ENCODE measurements around the gene VRK1. TPM values are rescaled to one million over a fixed set of nuclear protein-coding genes. Genes with fewer than 3 reads are reported as not detected.

The VRK1 gene
- total RNA-seq, 1 experiment from 2014 or later: 39.1 TPM

DNA sequence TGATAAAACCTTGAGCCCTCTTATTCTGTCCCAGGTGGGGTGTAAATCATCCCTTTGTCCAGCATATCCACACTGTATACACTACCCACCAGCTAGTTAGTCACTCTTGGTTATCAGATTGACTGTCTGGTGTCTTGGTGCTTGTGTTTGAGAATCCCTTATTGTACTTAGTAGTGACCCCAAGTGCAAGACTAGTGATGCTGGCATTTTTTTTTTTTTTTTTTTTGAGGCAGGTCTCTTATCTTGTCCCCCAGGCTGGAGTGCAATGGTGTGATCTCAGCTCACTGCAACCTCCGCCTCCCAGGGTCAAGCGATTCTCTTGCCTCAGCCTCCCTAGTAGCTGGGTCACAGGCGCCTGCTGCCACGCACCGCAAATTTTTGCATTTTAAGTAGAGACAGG, 5.8 kb downstream of the VRK1 start:
- CTCF ChIA-PET: no interaction called here
- peaks cover 3% of the 10 kb centered on the region; the same call in 1 of the 2 replicates for H3K36me3 ChIP-seq (ENCODE audit: low read depth, low read length)
- H3K4me3 ChIP-seq (ENCODE audit: low read length): no peak overlapping the region
- peaks cover 100% of the 10 kb centered on the region for H3K79me2 ChIP-seq (ENCODE audit: low read length)
- H3K4me1 ChIP-seq (ENCODE audit: insufficient read depth, low read length): peaks cover 34% of the 10 kb centered on the region
- DNase-seq (no peak), ATAC-seq (no peak)
- H4K20me1 ChIP-seq (ENCODE audit: low read length): peaks cover 38% of the 10 kb centered on the region
- H3K9me2 ChIP-seq (replicated peaks; ENCODE audit: low read length): no peaks in the 10 kb centered on the region
- H3K27me3 ChIP-seq (ENCODE audit: low read length): no peaks in the 10 kb centered on the region
- no peak overlapping the region for H3K27ac ChIP-seq (ENCODE audit: low read length)
- POLR2A ChIA-PET (ENCODE audit: unreplicated experiment): no interaction called here
- H3F3A ChIP-seq (ENCODE audit: low read length, unreplicated experiment): no peaks in the 10 kb centered on the region
- H3K4me2 ChIP-seq (ENCODE audit: low read length): no peak overlapping the region
- H3K9ac ChIP-seq (ENCODE audit: low read length): no peak overlapping the region
- intact Hi-C loops (cut with micrococcal nuclease): no loop called here
- TF ChIP-seq EZH2 (IDR thresholded peaks at IDR 0.05; ENCODE audit: low read length, unreplicated experiment) (no peak), EZH2phosphoT487 (IDR thresholded peaks at IDR 0.05; ENCODE audit: borderline replicate concordance, low read length) (no peak)
- TF ChIP-seq, protein P1, sequence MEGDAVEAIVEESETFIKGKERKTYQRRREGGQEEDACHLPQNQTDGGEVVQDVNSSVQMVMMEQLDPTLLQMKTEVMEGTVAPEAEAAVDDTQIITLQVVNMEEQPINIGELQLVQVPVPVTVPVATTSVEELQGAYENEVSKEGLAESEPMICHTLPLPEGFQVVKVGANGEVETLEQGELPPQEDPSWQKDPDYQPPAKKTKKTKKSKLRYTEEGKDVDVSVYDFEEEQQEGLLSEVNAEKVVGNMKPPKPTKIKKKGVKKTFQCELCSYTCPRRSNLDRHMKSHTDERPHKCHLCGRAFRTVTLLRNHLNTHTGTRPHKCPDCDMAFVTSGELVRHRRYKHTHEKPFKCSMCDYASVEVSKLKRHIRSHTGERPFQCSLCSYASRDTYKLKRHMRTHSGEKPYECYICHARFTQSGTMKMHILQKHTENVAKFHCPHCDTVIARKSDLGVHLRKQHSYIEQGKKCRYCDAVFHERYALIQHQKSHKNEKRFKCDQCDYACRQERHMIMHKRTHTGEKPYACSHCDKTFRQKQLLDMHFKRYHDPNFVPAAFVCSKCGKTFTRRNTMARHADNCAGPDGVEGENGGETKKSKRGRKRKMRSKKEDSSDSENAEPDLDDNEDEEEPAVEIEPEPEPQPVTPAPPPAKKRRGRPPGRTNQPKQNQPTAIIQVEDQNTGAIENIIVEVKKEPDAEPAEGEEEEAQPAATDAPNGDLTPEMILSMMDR (conservative IDR thresholded peaks at IDR 0.05; ENCODE audit: low read depth, low read length): no peak
- H3K9me3 ChIP-seq (ENCODE audit: low read length): no peaks in the 10 kb centered on the region
- no peak overlapping the region for H2AFZ ChIP-seq (ENCODE audit: low read length)
- BruUV-seq (replicated peaks): no TSS peak

DNA sequence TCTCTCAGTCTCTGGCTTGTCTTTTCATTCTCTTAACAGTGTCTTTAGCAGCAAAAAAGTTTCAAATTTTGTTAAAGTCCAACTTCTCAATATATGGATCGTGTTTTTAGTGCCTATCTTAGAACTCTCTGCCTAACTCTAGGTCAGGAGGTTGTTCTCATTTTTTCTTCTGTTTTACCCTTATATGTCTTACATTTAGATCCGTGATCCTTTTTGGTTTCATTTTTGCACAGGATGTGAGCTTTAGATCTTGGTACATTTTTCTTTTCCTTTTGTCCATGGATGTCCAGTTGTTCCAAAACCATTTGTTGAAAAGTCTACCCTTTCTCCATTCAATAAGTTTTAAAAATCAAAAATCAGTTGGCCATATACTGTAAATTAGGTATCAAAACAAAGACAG, 6.8 kb downstream of the VRK1 start:
- no peaks in the 10 kb centered on the region for H3K9me2 ChIP-seq (replicated peaks; ENCODE audit: low read length)
- no peak for DNase-seq
- H3K36me3 ChIP-seq (ENCODE audit: low read depth, low read length): peaks cover 3% of the 10 kb centered on the region; the same call in 1 of the 2 replicates
- no peak overlapping the region for H3K4me3 ChIP-seq (ENCODE audit: low read length)
- no TSS peak for BruUV-seq (replicated peaks)
- TF ChIP-seq EZH2phosphoT487 (IDR thresholded peaks at IDR 0.05; ENCODE audit: borderline replicate concordance, low read length): no peak
- no peak for TF ChIP-seq EZH2 (IDR thresholded peaks at IDR 0.05; ENCODE audit: low read length, unreplicated experiment)
- TF ChIP-seq, protein P1 (conservative IDR thresholded peaks at IDR 0.05; ENCODE audit: low read depth, low read length): no peak
- no peak for ATAC-seq
- no peaks in the 10 kb centered on the region for H3K27me3 ChIP-seq (ENCODE audit: low read length)
- H4K20me1 ChIP-seq (ENCODE audit: low read length): peaks cover 28% of the 10 kb centered on the region
- H3K9ac ChIP-seq (ENCODE audit: low read length): no peak overlapping the region
- no peak overlapping the region for H3K4me2 ChIP-seq (ENCODE audit: low read length)
- intact Hi-C loops (cut with micrococcal nuclease): no loop called here
- H3K79me2 ChIP-seq (ENCODE audit: low read length): peaks cover 100% of the 10 kb centered on the region
- CTCF ChIA-PET: no interaction called here
- no peak overlapping the region for H2AFZ ChIP-seq (ENCODE audit: low read length)
- no peaks in the 10 kb centered on the region for H3K9me3 ChIP-seq (ENCODE audit: low read length)
- POLR2A ChIA-PET (ENCODE audit: unreplicated experiment): no interaction called here
- no peak overlapping the region for H3K27ac ChIP-seq (ENCODE audit: low read length)
- H3F3A ChIP-seq (ENCODE audit: low read length, unreplicated experiment): no peaks in the 10 kb centered on the region
- H3K4me1 ChIP-seq (ENCODE audit: insufficient read depth, low read length): peaks cover 28% of the 10 kb centered on the region

DNA sequence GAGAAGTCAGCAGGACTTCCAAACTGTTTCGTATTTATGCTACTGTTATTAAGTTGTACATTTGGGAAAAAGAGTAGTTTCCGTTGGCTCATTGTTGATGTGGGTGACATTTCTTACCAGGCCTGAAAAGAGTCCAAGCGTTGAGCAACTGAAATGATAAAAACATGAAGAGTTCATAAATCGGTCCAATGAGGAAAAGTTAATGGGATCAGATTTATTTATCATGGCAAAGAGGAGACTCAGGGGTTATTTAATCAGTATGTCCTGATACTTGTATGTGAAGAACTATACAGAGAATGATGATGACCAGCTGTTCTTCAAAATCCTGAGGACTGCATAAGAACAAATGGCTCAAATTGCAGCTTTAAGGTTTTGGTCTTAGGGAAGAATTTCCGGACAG, 7.7 kb downstream of the VRK1 start:
- no peak for TF ChIP-seq EZH2 (IDR thresholded peaks at IDR 0.05; ENCODE audit: low read length, unreplicated experiment)
- TF ChIP-seq, protein P1 (conservative IDR thresholded peaks at IDR 0.05; ENCODE audit: low read depth, low read length): no peak
- no peak for TF ChIP-seq EZH2phosphoT487 (IDR thresholded peaks at IDR 0.05; ENCODE audit: borderline replicate concordance, low read length)
- H2AFZ ChIP-seq (ENCODE audit: low read length): no peak overlapping the region
- peaks cover 3% of the 10 kb centered on the region; the same call in 1 of the 2 replicates for H3K36me3 ChIP-seq (ENCODE audit: low read depth, low read length)
- peaks cover 100% of the 10 kb centered on the region for H3K79me2 ChIP-seq (ENCODE audit: low read length)
- peaks cover 21% of the 10 kb centered on the region for H4K20me1 ChIP-seq (ENCODE audit: low read length)
- H3K27me3 ChIP-seq (ENCODE audit: low read length): no peaks in the 10 kb centered on the region
- no TSS peak for BruUV-seq (replicated peaks)
- intact Hi-C loops (cut with micrococcal nuclease): no loop called here
- no peak overlapping the region for H3K9ac ChIP-seq (ENCODE audit: low read length)
- H3F3A ChIP-seq (ENCODE audit: low read length, unreplicated experiment): no peaks in the 10 kb centered on the region
- H3K4me1 ChIP-seq (ENCODE audit: insufficient read depth, low read length): peaks cover 20% of the 10 kb centered on the region; the same call in 1 of the 2 replicates
- DNase-seq: no peak
- no peaks in the 10 kb centered on the region for H3K9me2 ChIP-seq (replicated peaks; ENCODE audit: low read length)
- H3K4me2 ChIP-seq (ENCODE audit: low read length): no peak overlapping the region
- POLR2A ChIA-PET (ENCODE audit: unreplicated experiment): no interaction called here
- CTCF ChIA-PET: interaction anchor here (0.6 kb wide), 1 partner anchor 226 kb away, joined by 3 read pairs; no protein-coding TSS in a partner anchor
- no peak overlapping the region for H3K27ac ChIP-seq (ENCODE audit: low read length)
- H3K4me3 ChIP-seq (ENCODE audit: low read length): no peak overlapping the region
- no peak for ATAC-seq
- H3K9me3 ChIP-seq (ENCODE audit: low read length): no peaks in the 10 kb centered on the region

Data from PC-3 (cell line).